Duodenal mucosa (tissue), 2 donors: ENCODE results near the gene PRKAR1B.

Source experiments
- H3K27ac ChIP-seq: one replicate; pipeline ENCODE4 v1.7.0; 2013; ENCODE audit warnings: low read depth, low read length
- H3K27me3 ChIP-seq, 2 donors: one replicate each; pipeline ENCODE4 v1.7.0; 2013; ENCODE audit warnings: low read length in 2 of 2, control low read depth in 1 of 2; ENCODE audit not compliant: insufficient read depth in 2 of 2, control insufficient read depth in 1 of 2
- H3K36me3 ChIP-seq, 2 donors: one replicate each; pipeline ENCODE4 v1.7.0; 2013; ENCODE audit warnings: low read length in 2 of 2, control low read depth in 1 of 2; ENCODE audit not compliant: insufficient read depth in 2 of 2, control insufficient read depth in 1 of 2
- H3K4me1 ChIP-seq, 2 donors: one replicate each; pipeline ENCODE4 v1.7.0; 2013; ENCODE audit warnings: low read length in 2 of 2, control low read depth in 1 of 2; ENCODE audit not compliant: insufficient read depth in 2 of 2, control insufficient read depth in 1 of 2
- H3K4me3 ChIP-seq, 2 donors: one replicate each; pipeline ENCODE4 v1.7.0; 2013; ENCODE audit warnings: low read length in 2 of 2, low read depth in 1 of 2
- H3K9ac ChIP-seq, 2 donors: one replicate each; pipeline ENCODE4 v1.7.0; 2013; ENCODE audit warnings: low read length in 2 of 2, low read depth in 1 of 2
- H3K9me3 ChIP-seq, 2 donors: one replicate each; pipeline ENCODE4 v1.7.0; 2013; ENCODE audit warnings: low read length in 2 of 2, control low read depth in 1 of 2; ENCODE audit not compliant: control insufficient read depth in 1 of 2

Gene PRKAR1B

DNA sequence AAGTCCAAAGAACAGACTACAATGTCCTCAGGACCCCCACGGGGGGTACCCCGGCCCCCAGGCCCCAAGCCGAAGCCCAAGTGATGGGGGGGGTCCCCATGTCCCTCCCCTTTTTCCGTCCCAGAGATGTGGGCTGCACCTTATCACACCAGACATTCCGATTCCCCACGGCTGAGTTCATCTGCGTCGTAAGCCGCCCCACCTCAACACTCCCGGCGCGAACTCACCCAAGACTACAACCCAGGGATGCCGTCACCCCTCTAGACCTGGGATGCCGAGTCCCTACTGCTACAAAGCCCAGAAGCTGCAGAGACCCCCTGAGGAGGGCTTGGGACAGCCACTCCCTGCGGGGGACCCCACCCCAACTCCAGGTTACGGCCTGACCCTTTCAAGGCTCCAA lies 221.9 kb downstream of the PRKAR1B start:
- Histone ChIP-seq H3K9me3 (no peaks in the 10 kb centered on the region), H3K4me1 (peaks cover 43 to 49% of the 10 kb centered on the region in 2 donors), H3K27me3 (no peaks in the 10 kb centered on the region), H3K27ac (no peak overlapping the region), H3K36me3 (peaks cover 14 to 28% of the 10 kb centered on the region in 2 donors), H3K9ac (peak overlapping the region; percentile 47 to 94), H3K4me3 (no peak overlapping the region)

DNA sequence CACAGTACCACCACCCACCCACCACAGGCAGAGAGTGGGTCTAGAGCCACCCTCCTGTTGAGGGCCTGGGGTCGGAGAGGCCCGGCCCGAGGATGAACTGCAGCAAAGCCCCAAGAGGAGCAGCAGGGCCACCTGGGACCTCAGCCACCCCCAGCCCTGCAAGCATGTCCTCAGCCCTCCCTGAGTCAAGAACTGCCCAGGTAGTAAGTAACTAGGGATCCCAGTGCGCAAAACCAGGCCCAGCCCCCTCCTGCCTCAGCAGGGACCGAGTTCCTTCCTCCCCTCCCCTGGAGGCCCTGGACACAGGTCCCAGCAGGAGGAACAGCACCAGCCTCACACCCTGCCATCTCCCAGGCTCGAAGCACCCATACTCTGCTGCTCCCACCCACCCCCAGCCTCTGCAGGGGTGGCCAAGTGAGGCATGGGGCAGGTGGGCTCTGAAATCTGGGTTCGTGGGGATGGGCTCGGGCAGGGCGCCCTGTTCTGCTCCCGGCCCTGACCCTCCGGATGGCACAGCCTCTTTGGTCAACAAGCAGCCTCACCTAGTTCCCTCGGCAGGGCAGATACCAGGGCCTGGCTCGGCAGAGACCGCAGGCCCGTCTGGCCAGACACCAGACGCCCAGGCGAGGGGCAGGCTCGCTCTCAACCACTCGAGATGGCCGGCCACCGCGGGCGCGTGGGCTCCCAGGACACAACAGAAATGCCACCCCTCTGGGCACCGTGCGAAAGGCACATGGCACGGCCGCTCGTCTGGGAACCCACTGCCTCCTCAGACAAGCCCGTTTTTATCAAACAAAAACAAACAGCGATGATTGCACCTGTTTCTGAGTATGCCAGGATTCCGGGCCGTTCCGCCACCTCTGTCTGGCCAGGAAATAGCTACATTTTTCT lies 222.6 kb downstream of the PRKAR1B start:
- Histone ChIP-seq H3K4me1 (peaks cover 43 to 49% of the 10 kb centered on the region in 2 donors), H3K9ac (peak overlapping the region; percentile 64 to 94), H3K36me3 (peaks cover 19 to 32% of the 10 kb centered on the region in 2 donors), H3K27ac (peak overlapping the region; percentile 91), H3K4me3 (no peak overlapping the region), H3K9me3 (no peaks in the 10 kb centered on the region), H3K27me3 (no peaks in the 10 kb centered on the region)

DNA sequence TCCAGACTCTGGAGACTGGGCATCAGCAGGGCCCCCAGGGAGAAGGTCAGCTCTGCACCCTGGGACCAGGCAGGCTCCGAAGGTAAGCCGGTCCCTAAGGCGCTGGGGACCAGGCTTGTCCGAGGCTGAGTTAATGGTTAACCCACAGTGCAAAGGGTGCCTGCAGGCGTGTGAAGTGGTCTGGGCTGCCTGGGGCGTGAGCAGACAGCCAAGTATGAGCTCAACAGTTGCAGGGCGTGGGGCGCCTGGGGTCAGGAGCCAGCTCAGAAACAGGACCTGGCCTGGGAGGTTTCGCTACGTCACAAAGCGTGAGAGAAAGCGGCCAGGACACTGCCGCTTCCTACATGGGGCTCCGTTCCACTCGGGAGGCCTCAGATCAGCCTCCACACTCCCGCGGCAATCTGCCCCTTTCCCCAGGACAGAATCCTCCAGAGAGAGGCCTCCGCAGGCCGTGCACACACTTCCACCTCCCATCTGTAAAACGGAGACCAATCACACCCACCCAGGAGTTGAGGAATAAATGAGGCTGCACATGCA lies 223.4 kb downstream of the PRKAR1B start:
- H3K4me3 ChIP-seq, result no peak overlapping the region
- peak overlapping the region; percentile 64 to 94 for H3K9ac ChIP-seq
- peak overlapping the region; percentile 91 for H3K27ac ChIP-seq
- H3K9me3 ChIP-seq, result peaks cover 0 to 2% of the 10 kb centered on the region in 2 donors
- no peaks in the 10 kb centered on the region for H3K27me3 ChIP-seq
- peaks cover 15 to 32% of the 10 kb centered on the region in 2 donors for H3K36me3 ChIP-seq
- peaks cover 43 to 47% of the 10 kb centered on the region in 2 donors for H3K4me1 ChIP-seq

DNA sequence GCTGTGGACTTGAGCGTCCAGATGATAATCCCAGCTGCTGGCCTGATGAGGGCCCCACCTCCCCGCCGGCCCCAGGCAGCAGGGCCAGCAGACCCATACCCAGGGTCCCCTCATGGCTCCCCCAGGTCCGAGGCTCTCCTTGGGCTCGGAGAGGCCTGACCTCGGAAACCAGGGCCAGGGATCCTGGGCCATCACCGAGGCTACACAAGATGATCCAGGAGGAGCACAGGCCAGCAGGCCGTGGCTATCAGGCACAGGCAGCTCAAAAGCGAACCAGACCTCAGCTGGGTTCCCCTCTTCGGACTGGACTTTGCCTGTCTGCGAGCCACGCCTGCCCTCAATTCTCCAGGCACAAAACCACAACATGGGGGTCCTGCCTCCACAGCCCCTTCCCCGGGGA lies 224.8 kb downstream of the PRKAR1B start:
- peaks cover 16 to 42% of the 10 kb centered on the region in 2 donors for H3K36me3 ChIP-seq
- H3K27ac ChIP-seq, result no peak overlapping the region
- no peak overlapping the region for H3K4me3 ChIP-seq
- H3K9me3 ChIP-seq, result peaks cover 0 to 2% of the 10 kb centered on the region in 2 donors
- peak overlapping the region; percentile 32 to 94 for H3K9ac ChIP-seq
- no peaks in the 10 kb centered on the region for H3K27me3 ChIP-seq
- peaks cover 38 to 40% of the 10 kb centered on the region in 2 donors for H3K4me1 ChIP-seq

DNA sequence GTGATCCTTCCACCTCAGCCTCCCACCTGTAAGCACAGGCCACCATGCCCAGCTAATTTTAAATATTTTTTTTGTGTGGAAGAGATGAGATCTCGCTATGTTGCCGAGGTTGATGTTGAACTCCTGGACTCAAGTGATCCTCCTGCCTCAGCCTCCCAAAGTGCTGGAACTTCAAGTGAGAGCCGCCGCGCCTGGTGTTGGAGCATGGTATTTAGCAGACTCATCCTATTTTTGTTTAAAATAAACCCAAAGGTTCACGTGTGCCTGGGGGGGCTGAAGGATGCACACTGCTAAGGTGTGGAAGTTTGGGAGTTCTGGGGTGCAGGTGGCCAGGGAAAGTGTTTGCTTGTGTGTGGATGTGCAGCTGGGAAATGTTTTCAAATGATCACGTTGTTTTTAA lies 225.6 kb downstream of the PRKAR1B start:
- Histone ChIP-seq H3K27me3 (no peaks in the 10 kb centered on the region), H3K36me3 (peaks cover 21 to 41% of the 10 kb centered on the region in 2 donors), H3K4me3 (no peak overlapping the region), H3K9ac (no peak overlapping the region), H3K4me1 (peaks cover 36 to 38% of the 10 kb centered on the region in 2 donors), H3K9me3 (peaks cover 0 to 2% of the 10 kb centered on the region in 2 donors), H3K27ac (no peak overlapping the region)

DNA sequence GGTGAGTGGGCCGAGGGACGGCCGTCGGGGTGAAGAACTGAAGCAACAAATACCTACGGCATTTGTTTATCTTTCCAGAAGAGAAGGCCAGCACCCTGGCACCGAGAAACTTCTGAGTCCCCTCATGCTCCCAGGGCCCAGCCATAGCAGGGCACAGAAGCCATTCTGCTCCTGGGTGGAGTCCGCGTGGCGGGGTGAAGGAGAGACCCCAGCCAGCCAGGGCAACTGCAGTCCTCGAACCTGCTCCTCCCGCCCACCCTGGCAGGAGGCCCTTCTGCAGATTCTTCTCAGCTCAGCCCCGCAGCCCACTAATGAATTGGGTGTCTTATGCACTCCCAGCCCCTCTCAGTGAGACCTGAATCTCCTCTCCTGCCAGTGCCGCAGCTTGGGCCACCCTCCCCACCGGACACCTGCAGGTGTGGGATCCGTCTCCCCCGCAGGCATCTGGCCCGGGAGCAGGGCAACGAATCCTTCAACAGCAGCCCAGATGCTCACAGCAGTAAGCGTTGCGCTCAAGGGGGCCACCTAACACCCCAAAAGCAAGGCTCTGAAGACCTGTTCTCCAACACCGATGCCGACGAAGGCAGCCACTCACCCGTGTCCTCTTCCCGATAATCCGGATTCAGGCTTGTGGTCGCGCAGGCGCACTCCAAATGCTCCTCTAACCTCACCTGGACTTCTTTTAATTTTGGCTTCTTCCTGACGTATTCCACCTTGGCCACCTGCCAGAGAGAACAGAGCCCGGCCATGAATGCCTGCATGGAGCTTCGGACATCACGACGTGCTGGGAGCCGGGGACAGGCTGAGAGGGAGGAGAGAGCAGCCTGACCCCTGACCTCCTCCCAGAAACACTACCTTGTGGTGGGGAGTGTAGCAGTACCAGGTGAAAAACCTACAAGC lies 226.3 kb downstream of the PRKAR1B start:
- Histone ChIP-seq H3K4me1 (peaks cover 36 to 38% of the 10 kb centered on the region in 2 donors), H3K4me3 (no peak overlapping the region), H3K9me3 (peaks cover 0 to 2% of the 10 kb centered on the region in 2 donors), H3K9ac (no peak overlapping the region), H3K27me3 (no peaks in the 10 kb centered on the region), H3K27ac (no peak overlapping the region), H3K36me3 (peaks cover 21 to 38% of the 10 kb centered on the region in 2 donors)

DNA sequence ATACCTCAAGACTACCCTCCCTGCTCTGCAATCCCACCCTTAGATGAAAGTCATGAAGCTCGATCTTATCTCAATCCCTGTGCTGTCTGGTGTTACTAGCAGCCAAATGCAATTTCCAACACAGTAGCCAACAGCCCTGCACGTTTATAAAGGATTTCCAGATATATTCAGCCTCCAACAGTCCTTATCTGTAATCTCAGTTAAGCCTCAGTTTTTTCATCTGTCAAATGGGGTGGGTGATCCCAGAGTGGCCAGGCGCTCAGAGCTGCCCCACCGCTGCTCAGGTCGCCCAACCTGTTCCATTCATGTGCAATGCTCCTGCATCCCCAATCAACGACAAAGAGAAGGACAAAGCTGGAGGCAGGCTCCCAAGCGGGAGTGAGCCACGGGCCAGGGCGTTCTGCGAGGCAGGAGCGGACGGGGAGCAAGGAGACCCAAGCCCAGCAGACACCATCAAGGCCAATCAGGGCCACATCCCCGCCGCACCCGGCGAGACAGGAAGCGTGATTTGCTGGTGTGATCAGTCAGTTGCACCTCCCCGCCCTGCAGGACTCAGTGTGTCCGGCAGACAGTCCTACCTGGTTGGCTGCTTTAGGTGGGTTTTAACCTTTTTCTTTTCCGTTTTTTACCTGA lies 227.1 kb downstream of the PRKAR1B start:
- H3K27ac ChIP-seq, result no peak overlapping the region
- H3K4me1 ChIP-seq, result peaks cover 28 to 32% of the 10 kb centered on the region in 2 donors
- no peak overlapping the region for H3K4me3 ChIP-seq
- H3K9me3 ChIP-seq, result peaks cover 0 to 2% of the 10 kb centered on the region in 2 donors
- peaks cover 21 to 38% of the 10 kb centered on the region in 2 donors for H3K36me3 ChIP-seq
- H3K9ac ChIP-seq, result no peak overlapping the region
- H3K27me3 ChIP-seq, result no peaks in the 10 kb centered on the region
